GM12878 (cell line): ENCODE results near the gene CHCHD6.

Source experiments
- CTCF ChIP-seq, 3 experiments: IDR thresholded peaks in 2 of 3; conservative IDR thresholded peaks in 1 of 3; 2 replicates each; pipeline ENCODE4 v1.5.1; 2011; ENCODE audit warnings: low read depth in 3 of 3, low read length in 3 of 3, mild to moderate bottlenecking in 3 of 3, control low read depth in 2 of 3, moderate library complexity in 2 of 3, inconsistent platforms in 1 of 3, mixed read lengths in 1 of 3; ENCODE audit not compliant: control insufficient read depth in 2 of 3, insufficient read depth in 1 of 3; ENCODE audit errors: extremely low read depth in 1 of 3
- EZH2 ChIP-seq: IDR thresholded peaks from 2 replicates; pipeline ENCODE4 v1.6.1; 2012; ENCODE audit warnings: low read depth, mild to moderate bottlenecking, control low read depth, inconsistent platforms, low read length, borderline replicate concordance; ENCODE audit not compliant: control insufficient read depth
- SMC3 ChIP-seq: IDR thresholded peaks from 2 replicates; pipeline ENCODE4 v1.6.1; 2011; ENCODE audit warnings: low read length, improper control_type of control experiment, borderline replicate concordance

GRCh38 chr3:126957776-126958637 is 254.0 kb downstream of the CHCHD6 start:
- TF ChIP-seq SMC3 (no peak), CTCF (IDR thresholded peaks at IDR 0.05 in 2 of 3, conservative IDR thresholded peaks at IDR 0.05 in 1 of 3; ENCODE audit: control insufficient read depth in 2 of 3, extremely low read depth in 1 of 3, insufficient read depth in 1 of 3, low read depth in 3 of 3, low read length in 3 of 3) (no peak), EZH2 (no peak)
